ENCODE results near the gene RANBP1. TPM values are rescaled to one million over a fixed set of nuclear protein-coding genes. Genes with fewer than 3 reads are reported as not detected.
A peak's percentile ranks its signal among the peaks of the same experiment; 100 is the strongest.

RANBP1 gene
- total and polyA plus RNA-seq, 9 of the 15 experiments (the other 6 are each of a cell fraction or from before 2014, with no cell fraction given): 162 to 2,891 (median 1,289) TPM

DNA sequence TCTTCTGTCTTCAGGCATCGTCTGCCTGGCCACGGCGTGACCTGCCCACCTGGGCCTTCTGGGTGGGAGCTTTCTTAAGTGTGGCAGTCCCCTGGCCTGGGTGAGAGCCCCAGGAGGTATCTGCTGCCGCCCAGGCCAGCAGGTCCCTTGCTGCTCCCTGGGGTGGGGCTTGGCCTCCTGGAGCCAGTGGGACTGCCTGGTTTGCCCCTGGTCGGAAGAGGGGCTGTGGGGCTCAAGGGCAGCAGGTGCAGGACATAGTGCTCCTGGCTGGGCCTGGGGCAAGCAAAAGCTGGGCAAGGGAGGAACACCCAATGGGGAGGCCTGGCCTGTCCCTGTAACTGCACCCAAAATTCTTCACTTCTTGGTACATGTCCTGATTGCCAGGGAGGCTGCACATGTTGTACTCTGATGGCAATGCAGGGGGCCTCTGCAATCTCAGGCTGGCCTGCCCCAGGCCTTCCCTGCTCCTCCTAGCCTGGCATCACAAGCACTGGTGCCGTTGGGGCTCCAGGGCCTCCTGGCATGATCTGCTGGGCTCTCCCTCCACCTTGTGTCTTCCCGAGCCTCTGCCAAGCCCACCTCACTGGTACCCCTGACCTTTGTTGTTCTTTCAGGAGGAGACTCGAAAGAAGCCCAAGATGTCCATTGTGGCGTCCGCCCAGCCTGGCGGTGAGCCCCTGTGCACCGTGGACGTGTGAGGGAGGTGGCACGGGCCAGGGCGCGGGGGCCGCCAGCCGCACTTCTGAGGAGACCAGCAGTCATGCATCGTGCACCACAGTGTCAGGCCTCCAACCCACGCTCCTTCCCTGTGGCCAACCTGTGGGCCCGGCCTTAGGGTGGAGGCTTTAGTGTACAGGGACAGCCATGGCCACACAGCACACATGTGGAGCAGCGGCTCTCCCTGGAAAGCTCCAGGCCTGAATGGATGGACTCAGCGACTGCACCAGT is 6.2 kb upstream of the RANBP1 start (continued):
- TF ChIP-seq CBX2 (IDR thresholded peaks at IDR 0.05; ENCODE audit: insufficient read depth, low read length, poor library complexity, severe bottlenecking) (no peak), LCOR (CRISPR knock-in tag; IDR thresholded peaks at IDR 0.05) (no peak), CBFB (CRISPR knock-in tag; IDR thresholded peaks at IDR 0.05) (no peak), EGR1 (conservative IDR thresholded peaks at IDR 0.05) (no peak), RBFOX2 (IDR thresholded peaks at IDR 0.05; ENCODE audit: low read depth, low read length) (peak; percentile 76), TSC22D4 (tag; IDR thresholded peaks at IDR 0.05) (no peak), EP300 (IDR thresholded peaks at IDR 0.05; ENCODE audit: low read length) (no peak), PTRF (tag; IDR thresholded peaks at IDR 0.05) (no peak), POLR2AphosphoS2 (IDR thresholded peaks at IDR 0.05; ENCODE audit: low read length) (no peak; the same call in none of the 2 replicates), ESRRA (IDR thresholded peaks at IDR 0.05; ENCODE audit: borderline replicate concordance, low read depth) (no peak), PRPF4 (IDR thresholded peaks at IDR 0.05; ENCODE audit: insufficient read depth, low read depth, low read length, poor library complexity, severe bottlenecking) (no peak), SMAD4 (CRISPR knock-in tag; conservative IDR thresholded peaks at IDR 0.05) (no peak), FIP1L1 (IDR thresholded peaks at IDR 0.05; ENCODE audit: low read depth, low read length, poor library complexity, severe bottlenecking) (no peak), GTF2A2 (tag; IDR thresholded peaks at IDR 0.05) (no peak), TAF7 (tag; IDR thresholded peaks at IDR 0.05) (no peak), NFIX (CRISPR knock-in tag; IDR thresholded peaks at IDR 0.05; ENCODE audit: low read depth) (no peak), RAD51 (IDR thresholded peaks at IDR 0.05; ENCODE audit: borderline replicate concordance, low read depth) (no peak), RBM25 (IDR thresholded peaks at IDR 0.05; ENCODE audit: low read depth, low read length, severe bottlenecking) (no peak), ZNF445 (CRISPR knock-in tag; IDR thresholded peaks at IDR 0.05; ENCODE audit: low read depth) (no peak), PTBP1 (IDR thresholded peaks at IDR 0.05; ENCODE audit: low read depth, low read length) (0 out of 2 replicates have a peak, but pooled peaks have one; percentile 64), ZNF668 (CRISPR knock-in tag; IDR thresholded peaks at IDR 0.05) (no peak), KAT2B (IDR thresholded peaks at IDR 0.05; ENCODE audit: low read depth, low read length) (no peak), BACH1 (tag; IDR thresholded peaks at IDR 0.05) (no peak), ZNF12 (CRISPR knock-in tag; IDR thresholded peaks at IDR 0.05) (no peak)
- TF ChIP-seq, protein P1, sequence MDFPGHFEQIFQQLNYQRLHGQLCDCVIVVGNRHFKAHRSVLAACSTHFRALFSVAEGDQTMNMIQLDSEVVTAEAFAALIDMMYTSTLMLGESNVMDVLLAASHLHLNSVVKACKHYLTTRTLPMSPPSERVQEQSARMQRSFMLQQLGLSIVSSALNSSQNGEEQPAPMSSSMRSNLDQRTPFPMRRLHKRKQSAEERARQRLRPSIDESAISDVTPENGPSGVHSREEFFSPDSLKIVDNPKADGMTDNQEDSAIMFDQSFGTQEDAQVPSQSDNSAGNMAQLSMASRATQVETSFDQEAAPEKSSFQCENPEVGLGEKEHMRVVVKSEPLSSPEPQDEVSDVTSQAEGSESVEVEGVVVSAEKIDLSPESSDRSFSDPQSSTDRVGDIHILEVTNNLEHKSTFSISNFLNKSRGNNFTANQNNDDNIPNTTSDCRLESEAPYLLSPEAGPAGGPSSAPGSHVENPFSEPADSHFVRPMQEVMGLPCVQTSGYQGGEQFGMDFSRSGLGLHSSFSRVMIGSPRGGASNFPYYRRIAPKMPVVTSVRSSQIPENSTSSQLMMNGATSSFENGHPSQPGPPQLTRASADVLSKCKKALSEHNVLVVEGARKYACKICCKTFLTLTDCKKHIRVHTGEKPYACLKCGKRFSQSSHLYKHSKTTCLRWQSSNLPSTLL (IDR thresholded peaks at IDR 0.05): no peak
- TF ChIP-seq, protein P2, sequence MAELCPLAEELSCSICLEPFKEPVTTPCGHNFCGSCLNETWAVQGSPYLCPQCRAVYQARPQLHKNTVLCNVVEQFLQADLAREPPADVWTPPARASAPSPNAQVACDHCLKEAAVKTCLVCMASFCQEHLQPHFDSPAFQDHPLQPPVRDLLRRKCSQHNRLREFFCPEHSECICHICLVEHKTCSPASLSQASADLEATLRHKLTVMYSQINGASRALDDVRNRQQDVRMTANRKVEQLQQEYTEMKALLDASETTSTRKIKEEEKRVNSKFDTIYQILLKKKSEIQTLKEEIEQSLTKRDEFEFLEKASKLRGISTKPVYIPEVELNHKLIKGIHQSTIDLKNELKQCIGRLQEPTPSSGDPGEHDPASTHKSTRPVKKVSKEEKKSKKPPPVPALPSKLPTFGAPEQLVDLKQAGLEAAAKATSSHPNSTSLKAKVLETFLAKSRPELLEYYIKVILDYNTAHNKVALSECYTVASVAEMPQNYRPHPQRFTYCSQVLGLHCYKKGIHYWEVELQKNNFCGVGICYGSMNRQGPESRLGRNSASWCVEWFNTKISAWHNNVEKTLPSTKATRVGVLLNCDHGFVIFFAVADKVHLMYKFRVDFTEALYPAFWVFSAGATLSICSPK (IDR thresholded peaks at IDR 0.05; ENCODE audit: borderline replicate concordance): no peak

Data from K562 (cell line).